Heart right ventricle (tissue), 16 donors: Measurements from ENCODE around the gene TRIM36. TPM values are rescaled to one million over a fixed set of nuclear protein-coding genes. Genes with fewer than 3 reads are reported as not detected.

Experiments used
- ATAC-seq, 8 donors: fragments of 200-7000 bp; cut with Tn5 transposase; one replicate each; pipeline ENCODE4 v1.9.1; 2020; ENCODE audit warnings: mild to moderate bottlenecking in 8 of 8, moderate library complexity in 8 of 8, moderate number of reproducible peaks in 1 of 8
- DNase-seq, 2 donors: peaks; one replicate each; pipeline ENCODE4 v3.0.0-alpha.2; 2020
- H3K27ac ChIP-seq, 10 donors: fragments of 200-600 bp; sonication (generic) in 2 of 10; one replicate each; pipeline versions ENCODE4 v1.5.0 to v1.8.0; 2020 to 2022; ENCODE audit warnings: mild to moderate bottlenecking in 3 of 10
- H3K27me3 ChIP-seq, 7 donors: fragments of 200-600 bp; one replicate each; pipeline ENCODE4 v1.8.0; 2021 to 2022; ENCODE audit warnings: mild to moderate bottlenecking in 2 of 7
- H3K36me3 ChIP-seq, 9 donors: fragments of 200-600 bp; sonication (generic) in 1 of 9; one replicate each; pipeline versions ENCODE4 v1.5.0 to v1.8.0; 2020 to 2022; ENCODE audit warnings: mild to moderate bottlenecking in 2 of 9
- H3K4me1 ChIP-seq, 9 donors: fragments of 200-600 bp; sonication (generic) in 1 of 9; one replicate each; pipeline versions ENCODE4 v1.5.0 to v1.8.0; 2020 to 2022; ENCODE audit warnings: mild to moderate bottlenecking in 4 of 9
- H3K4me3 ChIP-seq, 10 donors: fragments of 200-600 bp; sonication (generic) in 2 of 10; one replicate each; pipeline versions ENCODE4 v1.5.0 to v1.8.0; 2020 to 2022; ENCODE audit warnings: mild to moderate bottlenecking in 7 of 10, moderate library complexity in 2 of 10
- H3K9me3 ChIP-seq, 11 donors: fragments of 200-600 bp in 10 of 11; sonication (generic) in 2 of 11; one replicate each; pipeline versions ENCODE4 v1.5.0 to v1.8.0; 2013 to 2022; ENCODE audit warnings: mild to moderate bottlenecking in 2 of 11, control low read depth in 1 of 11, moderate library complexity in 1 of 11
- WGBS, 2 donors: extraction: QIAGEN DNeasy Blood & Tissue Kit; methylation state at CpG; one replicate each; pipeline ENCODE4 v1.1.7; 2013; ENCODE audit warnings: inconsistent platforms in 1 of 2; 5-methylcytosine and 5-hydroxymethylcytosine counted together
- intact Hi-C, 10 donors: fragments of 100-400 bp; cut with DNase I; formaldehyde crosslinking; loops; one replicate each; pipeline versions ENCODE4 v1.11.1 to v1.14.2; 2022
- polyA plus RNA-seq, 2 donors: library from polyadenylated mRNA; stranded (reverse); fragments of 200-250 nt; gene quantifications; one replicate each; pipeline ENCODE4 v1.2.3, GENCODE V29; 2013
- total RNA-seq, 10 donors: library from RNA; stranded (reverse); fragmentation: NEBNext Ultra II Directional in 3 of 10; extraction: Animal tissue kit (Norgen Biotek cat#: 25700) in 3 of 10; gene quantifications; one replicate each; pipeline versions ENCODE4 v1.2.1 to v1.2.4, GENCODE V29; 2021 to 2023
- TF ChIP-seq, protein P1 (sequence below), 9 donors: fragments of 200-600 bp; sonication (generic) in 2 of 9; IDR thresholded peaks; one replicate each; pipeline versions ENCODE4 v1.5.0 to v1.8.0; 2021 to 2022; ENCODE audit warnings: antibody characterized with exemption in 9 of 9, mild to moderate bottlenecking in 5 of 9, moderate library complexity in 1 of 9
- donor health status: Arrhythmogenic right ventricular cardiomyopathy.
- donor health status: ischemic (EF 13 %, LVEDD 7.1; RV severe dilation, severe dysfunction).
- donor health status: healthy with polysubstance abuse.
- donor health status: DM: no; HTN: yes; CAD: no.
- donor health status: DM: no; HTN: no; CAD: no.
- donor health status: ischemic (EF 25% LVEDD 6.9; RV normal size, moderate dysfunction).
- donor health status: ischemic (EF 25% LVEDD 5.7; RV mildly dilated, moderate dysfunction).
- donor health status: healthy.
- donor health status: DM: yes; HTN: yes; CAD: no.
- donor health status: Ischemic cardiomyopathy.
- donor health status: ischemic (EF 35%, LVEDD 5.7; RV mildly dilated, moderate dysfunction).
- donor health status: nonischemic (EF 11% LVEDD 7.7; RV severe dilation, severe dysfunction).
- donor health status: DM: yes; HTN: yes; CAD: no.
- donor health status: PGD.
- donor health status: ischemic (EF 29% LVEDD 5.4; RV normal size, mild dysfunction).
- donor health status: nonischemic (EF 23%, LVEDD 6.1; RV moderate dilation, normal function).

Gene TRIM36
- total and polyA plus RNA-seq, 12 donors: 0.06 to 2.2 (median 0.35) TPM

DNA sequence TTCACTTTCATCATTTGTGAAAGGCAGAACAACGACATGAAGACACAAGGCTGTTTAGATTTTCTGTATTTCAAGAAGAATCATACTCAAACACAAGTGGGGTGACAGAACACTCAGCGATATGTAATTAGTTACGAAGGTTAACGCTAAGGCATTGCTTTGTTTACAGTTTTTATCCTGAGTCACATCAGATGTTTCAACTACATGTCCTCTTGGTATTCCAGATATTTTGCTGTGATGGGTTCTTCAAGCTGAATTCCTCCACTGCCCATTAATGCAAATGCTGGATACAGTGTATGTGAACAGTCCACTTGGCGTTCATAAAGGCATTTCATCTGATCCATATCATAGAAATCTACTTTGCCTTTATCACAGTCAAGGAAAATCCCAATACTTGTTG is 43.4 kb downstream of the TRIM36 start:
- H3K27ac ChIP-seq: no peak overlapping the region
- WGBS, 2 donors: 75 to 78% methylated on average over 5 of the region's 5 CpGs
- intact Hi-C loops: no loop called here
- H3K9me3 ChIP-seq: peaks cover 0 to 10% (median 0%) of the 10 kb centered on the region in 11 donors
- no peaks in the 10 kb centered on the region for H3K4me1 ChIP-seq
- H3K4me3 ChIP-seq: no peak overlapping the region
- DNase-seq (no peak), ATAC-seq (no peak)
- no peaks in the 10 kb centered on the region for H3K27me3 ChIP-seq
- TF ChIP-seq, protein P1, sequence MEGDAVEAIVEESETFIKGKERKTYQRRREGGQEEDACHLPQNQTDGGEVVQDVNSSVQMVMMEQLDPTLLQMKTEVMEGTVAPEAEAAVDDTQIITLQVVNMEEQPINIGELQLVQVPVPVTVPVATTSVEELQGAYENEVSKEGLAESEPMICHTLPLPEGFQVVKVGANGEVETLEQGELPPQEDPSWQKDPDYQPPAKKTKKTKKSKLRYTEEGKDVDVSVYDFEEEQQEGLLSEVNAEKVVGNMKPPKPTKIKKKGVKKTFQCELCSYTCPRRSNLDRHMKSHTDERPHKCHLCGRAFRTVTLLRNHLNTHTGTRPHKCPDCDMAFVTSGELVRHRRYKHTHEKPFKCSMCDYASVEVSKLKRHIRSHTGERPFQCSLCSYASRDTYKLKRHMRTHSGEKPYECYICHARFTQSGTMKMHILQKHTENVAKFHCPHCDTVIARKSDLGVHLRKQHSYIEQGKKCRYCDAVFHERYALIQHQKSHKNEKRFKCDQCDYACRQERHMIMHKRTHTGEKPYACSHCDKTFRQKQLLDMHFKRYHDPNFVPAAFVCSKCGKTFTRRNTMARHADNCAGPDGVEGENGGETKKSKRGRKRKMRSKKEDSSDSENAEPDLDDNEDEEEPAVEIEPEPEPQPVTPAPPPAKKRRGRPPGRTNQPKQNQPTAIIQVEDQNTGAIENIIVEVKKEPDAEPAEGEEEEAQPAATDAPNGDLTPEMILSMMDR (IDR thresholded peaks at IDR 0.05): no peak
- no peaks in the 10 kb centered on the region for H3K36me3 ChIP-seq

GRCh38 chr5:115124741-115125140 is 45.0 kb downstream of the TRIM36 start:
- ATAC-seq (no peak), DNase-seq (no peak)
- intact Hi-C loops: no loop called here
- Histone ChIP-seq H3K4me1 (no peaks in the 10 kb centered on the region), H3K27ac (no peak overlapping the region), H3K36me3 (no peaks in the 10 kb centered on the region), H3K9me3 (peaks cover 0 to 10% (median 0%) of the 10 kb centered on the region in 11 donors), H3K4me3 (no peak overlapping the region), H3K27me3 (no peaks in the 10 kb centered on the region)
- TF ChIP-seq, protein P1 (IDR thresholded peaks at IDR 0.05): no peak
- WGBS, 2 donors: 82 to 92% methylated on average over 1 of the region's 1 CpG

GRCh38 chr5:115116001-115116400 is 53.7 kb downstream of the TRIM36 start:
- Histone ChIP-seq H3K4me1 (no peaks in the 10 kb centered on the region), H3K4me3 (no peak overlapping the region), H3K27ac (no peak overlapping the region), H3K27me3 (peaks cover 0 to 26% (median 10%) of the 10 kb centered on the region in 7 donors), H3K36me3 (no peaks in the 10 kb centered on the region), H3K9me3 (peaks cover 0 to 12% (median 0%) of the 10 kb centered on the region in 11 donors)
- intact Hi-C loops: no loop called here
- DNase-seq (no peak), ATAC-seq (no peak)
- TF ChIP-seq, protein P1 (IDR thresholded peaks at IDR 0.05): no peak

GRCh38 chr5:115109840-115110239 is 59.9 kb downstream of the TRIM36 start:
- Histone ChIP-seq H3K27ac (no peak overlapping the region), H3K4me3 (no peak overlapping the region), H3K36me3 (no peaks in the 10 kb centered on the region), H3K9me3 (no peaks in the 10 kb centered on the region), H3K4me1 (no peaks in the 10 kb centered on the region), H3K27me3 (peaks cover 0 to 53% (median 20%) of the 10 kb centered on the region in 7 donors)
- DNase-seq (no peak), ATAC-seq (no peak)
- WGBS, 2 donors: 62 to 71% methylated on average over 5 of the region's 5 CpGs
- TF ChIP-seq, protein P1 (IDR thresholded peaks at IDR 0.05): no peak
- intact Hi-C loops: no loop called here
